VCaP (cell line): ENCODE data around the gene PHC3.

Experiments
- H3K27ac ChIP-seq: fragments of 450-650 bp; 2 replicates; pipeline ENCODE4 v1.5.1; 2017
- TF ChIP-seq, protein P1 (sequence below): fragments of 450-650 bp; conservative IDR thresholded peaks from 2 replicates; pipeline ENCODE4 v1.5.1; 2017; ENCODE audit warnings: mild to moderate bottlenecking, moderate library complexity

Gene PHC3

DNA sequence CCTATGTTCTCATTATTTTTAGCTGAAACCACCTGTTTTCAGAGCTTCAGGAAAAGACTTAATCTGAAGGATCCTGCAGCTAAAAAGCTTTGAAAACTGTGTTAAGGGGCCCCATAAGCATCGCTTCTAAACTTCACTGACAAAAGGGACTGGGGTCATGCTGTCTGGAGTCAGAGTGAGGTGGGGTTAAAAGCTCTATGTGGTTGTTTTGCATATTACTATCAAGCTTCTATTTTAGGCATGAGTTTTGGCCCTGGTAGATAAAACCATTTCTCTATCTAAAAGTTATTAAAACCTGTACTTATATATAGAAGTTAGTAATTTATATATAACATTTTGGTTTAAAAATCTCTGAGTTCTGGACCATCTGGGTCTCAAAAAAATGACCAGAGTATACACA, 98.2 kb downstream of the PHC3 start:
- 0 out of 2 replicates have a peak overlapping the region, but pooled peaks have one; percentile 91 for H3K27ac ChIP-seq

GRCh38 chr3:170081079-170081741, 100.3 kb downstream of the PHC3 start:
- TF ChIP-seq, protein P1, sequence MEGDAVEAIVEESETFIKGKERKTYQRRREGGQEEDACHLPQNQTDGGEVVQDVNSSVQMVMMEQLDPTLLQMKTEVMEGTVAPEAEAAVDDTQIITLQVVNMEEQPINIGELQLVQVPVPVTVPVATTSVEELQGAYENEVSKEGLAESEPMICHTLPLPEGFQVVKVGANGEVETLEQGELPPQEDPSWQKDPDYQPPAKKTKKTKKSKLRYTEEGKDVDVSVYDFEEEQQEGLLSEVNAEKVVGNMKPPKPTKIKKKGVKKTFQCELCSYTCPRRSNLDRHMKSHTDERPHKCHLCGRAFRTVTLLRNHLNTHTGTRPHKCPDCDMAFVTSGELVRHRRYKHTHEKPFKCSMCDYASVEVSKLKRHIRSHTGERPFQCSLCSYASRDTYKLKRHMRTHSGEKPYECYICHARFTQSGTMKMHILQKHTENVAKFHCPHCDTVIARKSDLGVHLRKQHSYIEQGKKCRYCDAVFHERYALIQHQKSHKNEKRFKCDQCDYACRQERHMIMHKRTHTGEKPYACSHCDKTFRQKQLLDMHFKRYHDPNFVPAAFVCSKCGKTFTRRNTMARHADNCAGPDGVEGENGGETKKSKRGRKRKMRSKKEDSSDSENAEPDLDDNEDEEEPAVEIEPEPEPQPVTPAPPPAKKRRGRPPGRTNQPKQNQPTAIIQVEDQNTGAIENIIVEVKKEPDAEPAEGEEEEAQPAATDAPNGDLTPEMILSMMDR = no peak

More for the DNA sequence above, 98.2 kb downstream of the PHC3 start:
- TF ChIP-seq, protein P1 = no peak

GRCh38 chr3:170080605-170081004, 100.9 kb downstream of the PHC3 start:
- TF ChIP-seq, protein P1 = no peak
- peak overlapping the region; percentile 91 for H3K27ac ChIP-seq

More at GRCh38 chr3:170081079-170081741, 100.3 kb downstream of the PHC3 start:
- peak overlapping the region; percentile 91 for H3K27ac ChIP-seq

DNA sequence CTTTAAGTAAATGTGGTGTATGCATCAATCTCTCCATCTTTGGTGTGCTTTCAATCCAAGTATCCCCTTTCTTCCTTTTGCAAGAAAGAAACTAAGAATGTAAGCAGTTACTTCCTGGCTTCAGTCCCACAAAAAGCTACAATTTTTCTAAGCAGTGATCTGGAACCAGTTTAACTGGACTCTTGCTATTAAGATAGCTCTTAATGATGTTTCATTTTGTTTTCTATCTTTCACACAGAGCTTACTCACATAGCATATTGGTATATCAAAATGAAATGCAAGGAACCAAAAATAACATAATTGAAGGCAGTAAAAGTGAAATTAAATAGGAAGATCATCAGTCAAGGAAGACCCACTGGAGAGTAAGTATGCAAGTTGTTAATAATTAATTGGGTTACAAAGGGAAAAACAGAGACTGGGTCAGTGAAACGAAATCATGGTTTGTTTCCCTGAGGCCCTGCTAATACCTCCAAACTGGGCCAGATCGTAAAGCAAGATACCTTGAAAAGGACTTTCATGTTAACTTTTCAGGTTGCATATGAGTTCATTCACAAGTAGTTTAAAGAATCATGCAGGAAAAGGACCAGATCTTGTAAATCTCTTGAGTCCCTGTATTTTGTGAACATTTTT, 101.9 kb downstream of the PHC3 start:
- TF ChIP-seq, protein P1 = no peak
- H3K27ac ChIP-seq = peak overlapping the region; percentile 91

- H3K27ac ChIP-seq = peak overlapping the region; percentile 91
- TF ChIP-seq, protein P1 = peak; percentile 26; the same call in 1 of the 2 replicates
These were observed 102.8 kb downstream of the PHC3 start for GRCh38 chr3:170078620-170079281.

- TF ChIP-seq, protein P1 = no peak
These were observed 104.2 kb downstream of the PHC3 start for GRCh38 chr3:170077361-170077760.

DNA sequence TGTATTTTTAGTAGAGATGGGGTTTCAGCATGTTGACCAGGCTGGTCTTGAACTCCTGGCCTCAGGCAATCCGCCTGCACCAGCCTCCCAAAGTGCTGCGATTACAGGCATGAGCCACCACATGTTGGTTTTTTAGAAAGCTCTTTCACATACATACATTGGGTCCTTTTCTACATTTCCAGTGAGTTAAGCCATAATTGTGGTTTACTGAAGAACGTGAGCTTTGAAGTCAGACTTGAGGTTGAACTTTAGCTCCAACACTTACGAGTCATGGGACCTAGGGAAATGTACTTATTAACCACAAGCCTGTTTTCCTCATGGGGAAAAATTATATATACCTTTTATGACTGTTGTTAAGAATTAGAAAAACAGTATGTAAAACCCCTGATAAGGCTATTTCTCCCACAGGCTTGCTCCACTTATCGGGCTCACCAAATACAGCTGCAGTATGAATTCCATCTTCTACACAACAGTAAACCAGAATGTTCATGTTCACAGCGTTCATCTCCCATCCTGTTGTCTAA, 104.8 kb downstream of the PHC3 start:
- TF ChIP-seq, protein P1 = no peak
- peak overlapping the region; percentile 91 for H3K27ac ChIP-seq

More at GRCh38 chr3:170077361-170077760, 104.2 kb downstream of the PHC3 start:
- H3K27ac ChIP-seq = peak overlapping the region; percentile 91
